Adrenal gland (tissue), 12 donors: ENCODE results near the gene PSMB7. TPM values are rescaled to one million over a fixed set of nuclear protein-coding genes. Genes with fewer than 3 reads are reported as not detected.

ENCODE experiments used
- DNase-seq, 7 donors: peaks; one replicate each; pipeline ENCODE4 v3.0.0-alpha.2; 2019 to 2020
- H3K27ac ChIP-seq, 5 donors: fragments of 200-600 bp; sonication (generic) in 4 of 5; 1 replicate in 3 of 5; 2 replicates in 2 of 5; pipeline versions ENCODE4 v1.5.1 to v1.8.0; 2016 to 2020; ENCODE audit warnings: mild to moderate bottlenecking in 1 of 5
- H3K27me3 ChIP-seq: fragments of 200-600 bp; 2 replicates; pipeline ENCODE4 v1.8.0; 2021
- H3K36me3 ChIP-seq, 2 donors: fragments of 200-600 bp; replicated peaks in 1 of 2; 1 replicate in 1 of 2; 2 replicates in 1 of 2; pipeline versions ENCODE4 v1.5.1 to v1.8.0; 2018 to 2022
- H3K4me1 ChIP-seq, 2 donors: fragments of 200-600 bp; replicated peaks in 1 of 2; 1 replicate in 1 of 2; 2 replicates in 1 of 2; pipeline versions ENCODE4 v1.5.1 to v1.8.0; 2018 to 2021
- H3K4me3 ChIP-seq, 4 donors: fragments of 200-600 bp; sonication (generic) in 3 of 4; one replicate each; pipeline ENCODE4 v1.5.1; 2016 to 2018
- H3K9me3 ChIP-seq, 3 donors: fragments of 200-600 bp; sonication (generic) in 1 of 3; replicated peaks in 1 of 3; 1 replicate in 2 of 3; 2 replicates in 1 of 3; pipeline versions ENCODE4 v1.5.1 to v1.8.0; 2016 to 2021
- CTCF ChIP-seq, 6 experiments: fragments of 450-650 bp in 4 of 6; fragments of 200-600 bp in 2 of 6; sonication (generic) in 1 of 6; IDR thresholded peaks; 1 replicate in 5 of 6; 2 replicates in 1 of 6; pipeline versions ENCODE4 v1.5.1 to v1.8.0; 2016 to 2021; ENCODE audit warnings: antibody characterized with exemption in 6 of 6, mild to moderate bottlenecking in 2 of 6, moderate library complexity in 1 of 6
- POLR2A ChIP-seq, 2 donors: fragments of 450-650 bp; IDR thresholded peaks; one replicate each; pipeline ENCODE4 v1.6.1; 2017; ENCODE audit warnings: antibody characterized with exemption in 2 of 2, mild to moderate bottlenecking in 2 of 2, moderate library complexity in 1 of 2
- WGBS, 4 donors: extraction: QIAGEN DNeasy Blood & Tissue Kit in 2 of 4; methylation state at CpG; one replicate each; pipeline versions ENCODE4 v1.1.5 to v1.1.7; 2013 to 2017; 5-methylcytosine and 5-hydroxymethylcytosine counted together
- intact Hi-C, 2 donors: fragments of 100-400 bp; cut with DNase I; formaldehyde crosslinking; loops; one replicate each; pipeline versions ENCODE4 v1.14.1 to v1.15.0; 2022 to 2023
- polyA plus RNA-seq, 3 donors: library from polyadenylated mRNA; stranded (reverse); fragments of 200-250 nt in 2 of 3; fragments of 350-450 nt in 1 of 3; fragmentation: Illumina TruSeq in 1 of 3; extraction: RNeasy Lipid Tissue Mini Kit (QIAGEN cat#74804) in 1 of 3; gene quantifications; one replicate each; pipeline ENCODE4 v1.2.3, GENCODE V29; 2013 to 2014
- total RNA-seq, 9 donors: library from RNA; depleted of rRNA in 4 of 9; stranded (reverse); fragments of >200 nt in 4 of 9; fragments of 120-200 nt in 1 of 9; fragmentation: NEBNext Ultra II Directional in 1 of 9; extraction: Animal tissue kit (Norgen Biotek cat#: 25700) in 1 of 9; gene quantifications; one replicate each; pipeline versions ENCODE4 v1.1.0 to v1.2.4, GENCODE V29; 2013 to 2023
- donor health status: healthy with polysubstance abuse.
- donor health status: Bipolar disorder and iron deficiency.
- donor health status: DM: yes; HTN: yes; CAD: no.
- donor health status: DM: no; HTN: no; CAD: no.
- donor health status: DM: no; HTN: no; CAD: no.
- donor health status: DM: yes; HTN: yes; CAD: no.

PSMB7 gene
- total and polyA plus RNA-seq, 12 donors: 107 to 427 (median 178) TPM

GRCh38 chr9:124454791-124455443 lies 39.7 kb upstream of the PSMB7 start:
- no peak for TF ChIP-seq POLR2A (IDR thresholded peaks at IDR 0.05)
- no peak for TF ChIP-seq CTCF (IDR thresholded peaks at IDR 0.05)
- 89 to 94% (median 91%) methylated on average over 3 to 14 of the region's 14 CpGs for WGBS, 4 donors

DNA sequence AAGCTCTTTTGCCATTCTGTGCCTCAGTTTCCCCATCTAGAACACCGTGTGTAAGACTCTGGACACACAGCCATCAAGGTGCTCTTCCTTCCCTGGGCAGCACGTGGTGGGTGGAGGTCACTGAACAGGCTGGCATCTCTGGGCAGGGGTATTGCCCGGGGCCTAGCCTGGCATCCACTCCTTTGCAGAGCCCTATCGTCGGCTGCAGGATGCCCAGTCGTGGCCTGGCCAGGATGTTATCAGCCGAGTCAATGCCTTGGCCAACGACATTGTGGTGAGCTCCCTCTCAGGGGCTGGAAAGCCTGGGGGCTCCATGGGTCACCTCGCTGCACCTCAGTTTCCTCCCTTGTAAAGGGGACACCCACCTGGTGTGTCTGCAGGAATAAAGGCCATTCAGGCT lies 39.1 kb upstream of the PSMB7 start:
- 75 to 90% (median 80%) methylated on average over 1 to 9 of the region's 9 CpGs for WGBS, 4 donors
- TF ChIP-seq CTCF (IDR thresholded peaks at IDR 0.05): no peak
- no peak for TF ChIP-seq POLR2A (IDR thresholded peaks at IDR 0.05)
- no peak for DNase-seq
- Histone ChIP-seq H3K4me3 (no peak overlapping the region), H3K27me3 (peaks cover 10% of the 10 kb centered on the region), H3K36me3 (no peaks in the 10 kb centered on the region), H3K4me1 (peaks cover 7% of the 10 kb centered on the region in 2 donors), H3K27ac (no peak overlapping the region), H3K9me3 (no peaks in the 10 kb centered on the region)
- intact Hi-C loops: no loop called here

More at GRCh38 chr9:124454791-124455443, 39.7 kb upstream of the PSMB7 start:
- H3K9me3 ChIP-seq: no peaks in the 10 kb centered on the region
- intact Hi-C loops: no loop called here
- H3K36me3 ChIP-seq: no peaks in the 10 kb centered on the region
- no peak for DNase-seq
- no peak overlapping the region for H3K27ac ChIP-seq
- H3K27me3 ChIP-seq: peaks cover 10% of the 10 kb centered on the region
- H3K4me3 ChIP-seq: no peak overlapping the region
- peaks cover 7% of the 10 kb centered on the region in 2 donors for H3K4me1 ChIP-seq

GRCh38 chr9:124453586-124454191 lies 38.4 kb upstream of the PSMB7 start:
- H3K4me3 ChIP-seq: peak overlapping the region in 1 of 4 donors; percentile 32
- no peak overlapping the region for H3K27ac ChIP-seq
- H3K9me3 ChIP-seq: no peaks in the 10 kb centered on the region
- H3K4me1 ChIP-seq: peaks cover 7% of the 10 kb centered on the region in 2 donors
- no peak for TF ChIP-seq CTCF (IDR thresholded peaks at IDR 0.05)
- TF ChIP-seq POLR2A (IDR thresholded peaks at IDR 0.05): no peak
- WGBS, 4 donors: 30 to 53% (median 31%) methylated on average over 3 to 35 of the region's 35 CpGs; no CpG with 5 or more reads in 1 of the 4 donors
- no peaks in the 10 kb centered on the region for H3K36me3 ChIP-seq
- DNase-seq: peak in 1 of 7 donors; percentile 46
- peaks cover 10% of the 10 kb centered on the region for H3K27me3 ChIP-seq
- intact Hi-C loops: no loop called here

- TF ChIP-seq CTCF (IDR thresholded peaks at IDR 0.05): no peak
- no peak for TF ChIP-seq POLR2A (IDR thresholded peaks at IDR 0.05)
- WGBS, 4 donors: 29 to 64% (median 45%) methylated on average over 8 to 85 of the region's 85 CpGs
- no peak overlapping the region for H3K27ac ChIP-seq
- H3K27me3 ChIP-seq: peaks cover 10% of the 10 kb centered on the region
- H3K9me3 ChIP-seq: no peaks in the 10 kb centered on the region
- H3K36me3 ChIP-seq: no peaks in the 10 kb centered on the region
- intact Hi-C loops: no loop called here
- peak overlapping the region in 1 of 4 donors; percentile 32 for H3K4me3 ChIP-seq
- peak in 1 of 7 donors; percentile 31 for DNase-seq
- H3K4me1 ChIP-seq: peaks cover 12% of the 10 kb centered on the region in 2 donors
Observed at GRCh38 chr9:124452841-124453585, 37.8 kb upstream of the PSMB7 start.
